Esophagus muscularis mucosa (tissue), 4 donors: ENCODE data around the gene NRAP. TPM values are rescaled to one million over a fixed set of nuclear protein-coding genes. Genes with fewer than 3 reads are reported as not detected.

Source experiments
- DNase-seq: peaks from one replicate; pipeline ENCODE4 v3.0.0-alpha.2; 2017; ENCODE audit errors: extremely low spot score
- H3K27ac ChIP-seq, 4 donors: fragments of 200-600 bp; sonication (generic); replicated peaks in 1 of 4; 1 replicate in 3 of 4; 2 replicates in 1 of 4; pipeline ENCODE4 v1.5.1; 2016 to 2019; ENCODE audit warnings: mild to moderate bottlenecking in 1 of 4
- H3K27me3 ChIP-seq, 4 donors: fragments of 200-600 bp; sonication (generic); one replicate each; pipeline versions ENCODE4 v1.5.1 to v1.6.0; 2016 to 2019
- H3K36me3 ChIP-seq, 4 donors: fragments of 200-600 bp; sonication (generic); one replicate each; pipeline ENCODE4 v1.5.1; 2016 to 2019
- H3K4me1 ChIP-seq, 4 donors: fragments of 200-600 bp; sonication (generic); one replicate each; pipeline ENCODE4 v1.5.1; 2016 to 2019
- H3K4me3 ChIP-seq, 4 donors: fragments of 200-600 bp; sonication (generic); 1 replicate in 2 of 4; 2 replicates in 2 of 4; pipeline ENCODE4 v1.5.1; 2016 to 2019; ENCODE audit warnings: mild to moderate bottlenecking in 4 of 4, moderate library complexity in 1 of 4
- H3K9me3 ChIP-seq, 4 donors: fragments of 200-600 bp; sonication (generic); 1 replicate in 3 of 4; 2 replicates in 1 of 4; pipeline ENCODE4 v1.5.1; 2016 to 2019
- CTCF ChIP-seq, 3 experiments: fragments of 200-600 bp in 2 of 3; fragments of 450-650 bp in 1 of 3; sonication (generic) in 2 of 3; IDR thresholded peaks; one replicate each; pipeline ENCODE4 v1.5.1; 2017 to 2019; ENCODE audit warnings: antibody characterized with exemption in 3 of 3, mild to moderate bottlenecking in 2 of 3, moderate library complexity in 1 of 3
- EP300 ChIP-seq: sonication (generic); formaldehyde crosslinking; IDR thresholded peaks from one replicate; pipeline ENCODE4 v1.6.1; 2017; ENCODE audit warnings: antibody characterized with exemption
- POLR2A ChIP-seq: fragments of 450-650 bp; IDR thresholded peaks from one replicate; pipeline ENCODE4 v1.6.1; 2017; ENCODE audit warnings: antibody characterized with exemption, moderate library complexity, mild to moderate bottlenecking, low read depth
- POLR2AphosphoS5 ChIP-seq, 2 donors: sonication (generic); formaldehyde crosslinking; IDR thresholded peaks; one replicate each; pipeline ENCODE4 v1.6.1; 2017; ENCODE audit warnings: antibody characterized with exemption in 2 of 2
- WGBS: methylation state at CpG from one replicate; pipeline ENCODE4 v1.1.5; 2018; 5-methylcytosine and 5-hydroxymethylcytosine counted together
- intact Hi-C: fragments of 100-400 bp; cut with DNase I; formaldehyde crosslinking; loops from one replicate; pipeline ENCODE4 v1.15.1; 2023
- total RNA-seq, 4 donors: library from RNA; depleted of rRNA; stranded (reverse); fragments of >200 nt; gene quantifications; one replicate each; pipeline versions ENCODE4 v1.1.0 to v1.2.1, GENCODE V29; 2016

Gene NRAP
- total RNA-seq, 4 donors from 2014 or later = not detected

DNA sequence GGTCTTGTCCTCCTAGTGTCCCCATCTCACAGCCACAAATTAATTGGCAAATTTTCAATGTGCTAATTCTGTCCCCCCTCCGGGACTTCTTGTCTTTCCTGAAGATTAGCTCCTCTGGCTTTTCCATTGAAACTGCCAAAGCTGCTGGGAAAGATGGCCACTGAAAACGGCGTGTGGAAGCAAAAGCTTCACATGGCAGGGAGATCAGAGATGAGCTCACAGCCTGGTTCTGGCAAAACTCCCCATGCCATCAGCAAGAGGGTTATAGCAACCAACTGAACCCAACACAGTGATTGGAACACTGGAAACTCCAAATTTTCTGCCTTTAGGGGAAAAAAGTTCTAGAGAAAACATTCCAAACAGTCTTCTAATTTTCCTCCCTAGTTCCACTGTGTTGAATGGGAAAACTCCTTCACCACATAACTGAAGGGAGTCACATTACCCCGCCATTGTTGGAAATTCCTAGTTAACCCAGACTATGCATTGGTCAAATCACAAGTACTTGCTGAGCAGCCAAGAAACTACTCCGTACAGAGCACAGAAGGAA is 37.0 kb downstream of the NRAP start:
- H3K4me1 ChIP-seq = peaks cover 22 to 38% (median 32%) of the 10 kb centered on the region in 4 donors
- WGBS = 72% methylated on average over 5 of the region's 5 CpGs
- H3K27ac ChIP-seq = no peak overlapping the region
- no peaks in the 10 kb centered on the region for H3K9me3 ChIP-seq
- TF ChIP-seq POLR2A (no peak), POLR2AphosphoS5 (IDR thresholded peaks at IDR 0.05) (no peak), EP300 (no peak), CTCF (IDR thresholded peaks at IDR 0.05) (no peak)
- intact Hi-C loops = no loop called here
- H3K4me3 ChIP-seq = no peak overlapping the region
- DNase-seq = no peak
- no peaks in the 10 kb centered on the region for H3K27me3 ChIP-seq
- peaks cover 0 to 71% (median 0%) of the 10 kb centered on the region in 4 donors for H3K36me3 ChIP-seq

DNA sequence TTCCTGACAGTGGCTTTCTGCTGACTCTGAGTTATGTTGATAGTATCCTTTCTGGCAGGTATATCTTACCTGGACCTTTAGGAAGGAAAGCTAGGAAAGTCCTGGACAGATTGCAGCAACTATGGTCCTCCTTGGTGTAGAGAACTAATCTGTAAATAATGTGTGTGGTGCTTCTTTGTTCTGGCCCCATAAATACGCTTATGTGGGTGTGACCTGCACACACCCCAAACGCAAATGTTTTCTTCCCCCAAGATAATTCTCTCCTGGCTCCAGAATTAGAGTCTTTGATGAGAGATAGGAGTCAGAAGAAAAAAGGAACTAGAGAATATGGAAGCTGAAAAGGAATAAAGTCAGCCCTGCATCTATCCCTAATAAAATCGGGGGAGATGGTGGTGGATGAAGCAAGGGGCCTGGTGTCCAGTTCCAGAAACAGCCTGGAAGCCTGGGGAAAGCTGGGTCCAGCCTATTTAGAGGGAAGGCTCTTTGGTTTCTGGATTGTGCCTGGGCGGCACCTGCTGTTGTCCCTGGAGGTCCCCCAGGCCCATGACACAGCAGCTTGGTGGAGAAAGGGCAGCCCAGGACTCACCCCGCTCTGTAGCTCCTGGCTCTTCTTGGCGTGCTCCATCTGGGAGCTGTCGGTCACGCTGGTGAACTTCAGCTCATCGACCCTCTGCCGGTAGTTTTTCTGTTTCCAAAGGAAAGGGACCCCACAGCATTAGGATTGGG is 38.2 kb downstream of the NRAP start:
- Histone ChIP-seq H3K9me3 (no peaks in the 10 kb centered on the region), H3K36me3 (peaks cover 0 to 71% (median 0%) of the 10 kb centered on the region in 4 donors), H3K4me1 (peaks cover 22 to 28% (median 26%) of the 10 kb centered on the region in 4 donors), H3K27ac (no peak overlapping the region), H3K4me3 (no peak overlapping the region), H3K27me3 (no peaks in the 10 kb centered on the region)
- intact Hi-C loops = no loop called here
- TF ChIP-seq CTCF (IDR thresholded peaks at IDR 0.05) = no peak
- TF ChIP-seq POLR2A = no peak
- no peak for TF ChIP-seq EP300
- TF ChIP-seq POLR2AphosphoS5 (IDR thresholded peaks at IDR 0.05) = no peak
- WGBS = 88% methylated on average over 9 of the region's 10 CpGs
- no peak for DNase-seq

- Histone ChIP-seq H3K4me1 (peaks cover 8 to 12% (median 12%) of the 10 kb centered on the region in 4 donors), H3K4me3 (no peak overlapping the region), H3K27me3 (peaks cover 0 to 12% (median 3%) of the 10 kb centered on the region in 4 donors), H3K9me3 (no peaks in the 10 kb centered on the region), H3K36me3 (peaks cover 0 to 70% (median 0%) of the 10 kb centered on the region in 4 donors), H3K27ac (no peak overlapping the region)
- DNase-seq = no peak
- intact Hi-C loops = no loop called here
- WGBS = 84% methylated on average over 4 of the region's 4 CpGs
- TF ChIP-seq POLR2AphosphoS5 (IDR thresholded peaks at IDR 0.05) (no peak), CTCF (IDR thresholded peaks at IDR 0.05) (no peak)
These were observed 41.0 kb downstream of the NRAP start for GRCh38 chr10:113622831-113623230.

GRCh38 chr10:113621799-113622198 is 42.0 kb downstream of the NRAP start:
- no peak overlapping the region for H3K27ac ChIP-seq
- intact Hi-C loops = no loop called here
- H3K4me1 ChIP-seq = peaks cover 1 to 3% (median 2%) of the 10 kb centered on the region in 4 donors
- DNase-seq = no peak
- TF ChIP-seq EP300 (no peak), CTCF (IDR thresholded peaks at IDR 0.05) (no peak), POLR2A (no peak), POLR2AphosphoS5 (IDR thresholded peaks at IDR 0.05) (no peak)
- WGBS = 86% methylated on average over 8 of the region's 8 CpGs
- H3K9me3 ChIP-seq = no peaks in the 10 kb centered on the region
- no peak overlapping the region for H3K4me3 ChIP-seq
- peaks cover 0 to 18% (median 3%) of the 10 kb centered on the region in 4 donors for H3K27me3 ChIP-seq
- peaks cover 0 to 81% (median 0%) of the 10 kb centered on the region in 4 donors for H3K36me3 ChIP-seq
